ENCODE measurements around the gene FAM81A. TPM values are rescaled to one million over a fixed set of nuclear protein-coding genes. Genes with fewer than 3 reads are reported as not detected.

Gene FAM81A
- total RNA-seq, 4 donors from 2014 or later = 0.15 to 1.3 (median 0.68) TPM

GRCh38 chr15:59448871-59449270 is 10.9 kb downstream of the FAM81A start:
- H3K4me1 ChIP-seq = no peaks in the 10 kb centered on the region
- ATAC-seq = no peak
- no peaks in the 10 kb centered on the region for H3K27me3 ChIP-seq
- TF ChIP-seq EP300 (IDR thresholded peaks at IDR 0.05) (no peak), POLR2AphosphoS5 (IDR thresholded peaks at IDR 0.05) (no peak)
- no peak overlapping the region for H3K4me3 ChIP-seq
- H3K36me3 ChIP-seq = no peaks in the 10 kb centered on the region
- no peaks in the 10 kb centered on the region for H3K9me3 ChIP-seq
- H3K27ac ChIP-seq = no peak overlapping the region

GRCh38 chr15:59453474-59454215 is 15.7 kb downstream of the FAM81A start:
- no peaks in the 10 kb centered on the region for H3K4me1 ChIP-seq
- no peak for ATAC-seq
- no peaks in the 10 kb centered on the region for H3K36me3 ChIP-seq
- H3K27ac ChIP-seq = no peak overlapping the region
- WGBS, 2 donors (ENCODE audit: low coverage in 1 of 2) = 95 to 100% methylated on average over 1 to 2 of the region's 2 CpGs
- no peaks in the 10 kb centered on the region for H3K9me3 ChIP-seq
- TF ChIP-seq POLR2A (IDR thresholded peaks at IDR 0.05) (no peak), POLR2AphosphoS5 (IDR thresholded peaks at IDR 0.05) (no peak), EP300 (IDR thresholded peaks at IDR 0.05) (no peak), CTCF (IDR thresholded peaks at IDR 0.05) (no peak)
- H3K4me3 ChIP-seq = no peak overlapping the region
- H3K27me3 ChIP-seq = no peaks in the 10 kb centered on the region

- H3K27ac ChIP-seq = no peak overlapping the region
- H3K4me1 ChIP-seq = no peaks in the 10 kb centered on the region
- no peak overlapping the region for H3K4me3 ChIP-seq
- peaks cover 0 to under 1% (median 0%) of the 10 kb centered on the region in 3 donors for H3K9me3 ChIP-seq
- TF ChIP-seq POLR2A (IDR thresholded peaks at IDR 0.05) = no peak
- no peak for TF ChIP-seq POLR2AphosphoS5 (IDR thresholded peaks at IDR 0.05)
- TF ChIP-seq CTCF (IDR thresholded peaks at IDR 0.05) = no peak
- no peak for TF ChIP-seq EP300 (IDR thresholded peaks at IDR 0.05)
- ATAC-seq = no peak
- no peaks in the 10 kb centered on the region for H3K36me3 ChIP-seq
- no peaks in the 10 kb centered on the region for H3K27me3 ChIP-seq
- 80% methylated on average over 6 to 8 of the region's 8 CpGs for WGBS, 2 donors (ENCODE audit: low coverage in 1 of 2)
Observed at GRCh38 chr15:59456114-59456513, 18.1 kb downstream of the FAM81A start.

GRCh38 chr15:59457103-59457502 is 19.1 kb downstream of the FAM81A start:
- no peak for ATAC-seq
- Histone ChIP-seq H3K4me1 (no peaks in the 10 kb centered on the region), H3K9me3 (peaks cover 0 to 9% (median 0%) of the 10 kb centered on the region in 3 donors), H3K27ac (no peak overlapping the region), H3K4me3 (no peak overlapping the region), H3K27me3 (no peaks in the 10 kb centered on the region), H3K36me3 (peaks cover 0 to 5% of the 10 kb centered on the region in 2 donors)
- TF ChIP-seq CTCF (IDR thresholded peaks at IDR 0.05) (no peak), POLR2AphosphoS5 (IDR thresholded peaks at IDR 0.05) (no peak), EP300 (IDR thresholded peaks at IDR 0.05) (no peak), POLR2A (IDR thresholded peaks at IDR 0.05) (no peak)
- WGBS, 2 donors (ENCODE audit: low coverage in 1 of 2) = 67 to 72% methylated on average over 3 of the region's 3 CpGs

GRCh38 chr15:59461521-59461920 is 23.5 kb downstream of the FAM81A start:
- no peaks in the 10 kb centered on the region for H3K27me3 ChIP-seq
- no peak overlapping the region for H3K4me3 ChIP-seq
- ATAC-seq = no peak
- 76 to 86% methylated on average over 1 of the region's 1 CpG for WGBS, 2 donors (ENCODE audit: low coverage in 1 of 2)
- H3K27ac ChIP-seq = no peak overlapping the region
- no peaks in the 10 kb centered on the region for H3K4me1 ChIP-seq
- H3K9me3 ChIP-seq = peaks cover 0 to 9% (median 0%) of the 10 kb centered on the region in 3 donors
- no peak for TF ChIP-seq EP300 (IDR thresholded peaks at IDR 0.05)
- no peak for TF ChIP-seq CTCF (IDR thresholded peaks at IDR 0.05)
- TF ChIP-seq POLR2A (IDR thresholded peaks at IDR 0.05) = no peak
- H3K36me3 ChIP-seq = peaks cover 0 to 5% of the 10 kb centered on the region in 2 donors

Data from gastroesophageal sphincter (tissue), 4 donors.